Neuron (in vitro differentiated cells): Measurements from ENCODE around the gene ORM1.

Experiments used
- H2AFZ ChIP-seq: one replicate; pipeline ENCODE4 v1.6.1; 2013; ENCODE audit warnings: low read depth, mild to moderate bottlenecking, inconsistent platforms, low read length, moderate library complexity
- H3K27me3 ChIP-seq: one replicate; pipeline ENCODE4 v1.6.1; 2013; ENCODE audit warnings: low read length; ENCODE audit not compliant: insufficient read depth
- H3K36me3 ChIP-seq: one replicate; pipeline ENCODE4 v1.6.1; 2013; ENCODE audit warnings: low read length; ENCODE audit not compliant: insufficient read depth
- H3K4me1 ChIP-seq: one replicate; pipeline ENCODE4 v1.6.1; 2013; ENCODE audit warnings: low read length; ENCODE audit not compliant: insufficient read depth
- H3K4me3 ChIP-seq: 2 replicates; pipeline ENCODE4 v1.5.1; 2013; ENCODE audit warnings: mild to moderate bottlenecking, low read length, moderate library complexity
- H3K9me3 ChIP-seq: one replicate; pipeline ENCODE4 v1.6.1; 2013; ENCODE audit warnings: low read length

The ORM1 gene

GRCh38 chr9:114304416-114305188, 18.3 kb upstream of the ORM1 start:
- Histone ChIP-seq H3K4me1 (no peaks in the 10 kb centered on the region), H2AFZ (no peak overlapping the region), H3K4me3 (no peak overlapping the region), H3K36me3 (no peaks in the 10 kb centered on the region), H3K27me3 (no peaks in the 10 kb centered on the region), H3K9me3 (peaks cover 2% of the 10 kb centered on the region)

DNA sequence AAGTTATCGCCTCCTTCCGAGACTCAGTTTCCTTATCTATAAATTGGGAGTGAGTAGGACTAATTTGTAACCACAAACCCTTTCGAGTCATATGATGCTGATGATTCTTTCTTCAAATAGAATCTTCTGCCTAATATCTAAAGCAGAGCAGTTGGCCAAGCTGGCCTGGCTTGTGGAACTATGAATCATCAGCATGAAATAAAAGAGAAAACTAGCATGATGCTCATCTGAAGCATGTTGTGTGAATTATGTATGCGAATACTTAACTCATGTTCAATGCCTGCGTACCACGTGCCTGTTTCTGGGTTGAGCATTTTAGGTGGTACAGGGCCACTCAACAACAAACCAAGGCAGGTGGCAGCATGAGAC, 15.0 kb upstream of the ORM1 start:
- H3K4me3 ChIP-seq, result no peak overlapping the region
- H2AFZ ChIP-seq, result no peak overlapping the region
- peaks cover 3% of the 10 kb centered on the region for H3K9me3 ChIP-seq
- H3K4me1 ChIP-seq, result no peaks in the 10 kb centered on the region
- H3K36me3 ChIP-seq, result peaks cover 2% of the 10 kb centered on the region
- H3K27me3 ChIP-seq, result no peaks in the 10 kb centered on the region

GRCh38 chr9:114308361-114308950, 14.4 kb upstream of the ORM1 start:
- H3K9me3 ChIP-seq, result peaks cover 3% of the 10 kb centered on the region
- no peak overlapping the region for H3K4me3 ChIP-seq
- H3K4me1 ChIP-seq, result no peaks in the 10 kb centered on the region
- peaks cover 2% of the 10 kb centered on the region for H3K36me3 ChIP-seq
- no peak overlapping the region for H2AFZ ChIP-seq
- H3K27me3 ChIP-seq, result no peaks in the 10 kb centered on the region

DNA sequence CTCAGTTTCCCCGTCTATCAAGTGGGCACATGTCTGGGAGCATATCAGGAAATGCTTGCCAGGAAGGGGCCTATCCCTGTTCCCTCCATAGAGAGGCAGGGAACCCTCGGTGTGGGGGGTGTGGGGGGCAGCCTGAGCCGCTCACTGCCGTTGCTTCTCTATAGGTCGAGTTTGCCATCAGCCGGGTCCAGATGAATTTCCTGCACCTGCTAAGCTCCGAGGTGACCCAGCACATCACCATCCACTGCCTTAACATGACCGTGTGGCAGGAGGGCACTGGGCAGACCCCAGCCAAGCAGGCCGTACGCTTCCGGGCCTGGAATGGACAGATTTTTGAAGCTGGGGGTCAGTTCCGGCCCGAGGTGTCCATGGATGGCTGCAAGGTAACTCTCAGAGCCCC, 13.8 kb upstream of the ORM1 start:
- Histone ChIP-seq H3K36me3 (peaks cover 2% of the 10 kb centered on the region), H3K4me1 (no peaks in the 10 kb centered on the region), H3K4me3 (no peak overlapping the region), H3K27me3 (no peaks in the 10 kb centered on the region), H2AFZ (no peak overlapping the region), H3K9me3 (peaks cover 3% of the 10 kb centered on the region)

- no peak overlapping the region for H2AFZ ChIP-seq
- no peaks in the 10 kb centered on the region for H3K27me3 ChIP-seq
- H3K9me3 ChIP-seq, result peaks cover 3% of the 10 kb centered on the region
- H3K36me3 ChIP-seq, result peaks cover 2% of the 10 kb centered on the region
- H3K4me1 ChIP-seq, result no peaks in the 10 kb centered on the region
- no peak overlapping the region for H3K4me3 ChIP-seq
Measured at GRCh38 chr9:114310471-114311450, 12.1 kb upstream of the ORM1 start.

- Histone ChIP-seq H3K36me3 (peaks cover 2% of the 10 kb centered on the region), H3K9me3 (peaks cover 3% of the 10 kb centered on the region), H2AFZ (no peak overlapping the region), H3K27me3 (no peaks in the 10 kb centered on the region), H3K4me3 (no peak overlapping the region), H3K4me1 (no peaks in the 10 kb centered on the region)
Measured at GRCh38 chr9:114311571-114312512, 11.1 kb upstream of the ORM1 start.

DNA sequence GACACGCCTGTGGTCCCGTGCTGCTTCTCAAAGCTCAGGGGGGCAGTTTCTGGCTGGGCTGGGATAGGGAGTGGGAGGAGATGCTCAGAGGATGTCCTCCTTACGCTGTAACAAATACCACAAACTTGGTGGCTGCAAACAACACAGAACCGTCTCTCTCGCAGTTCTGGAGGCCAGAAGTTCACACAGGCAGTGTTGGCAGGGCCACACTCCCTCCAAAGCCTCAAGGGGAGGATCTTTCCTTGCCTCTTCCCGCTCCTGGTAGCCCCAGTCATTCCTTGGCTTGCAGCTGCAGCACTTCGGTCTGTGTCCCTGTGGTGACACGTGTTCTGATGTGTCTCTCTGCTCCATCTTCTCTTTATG, 10.4 kb upstream of the ORM1 start:
- H3K9me3 ChIP-seq, result peaks cover 3% of the 10 kb centered on the region
- H3K36me3 ChIP-seq, result peaks cover 2% of the 10 kb centered on the region
- H3K27me3 ChIP-seq, result no peaks in the 10 kb centered on the region
- H2AFZ ChIP-seq, result no peak overlapping the region
- no peaks in the 10 kb centered on the region for H3K4me1 ChIP-seq
- H3K4me3 ChIP-seq, result no peak overlapping the region

DNA sequence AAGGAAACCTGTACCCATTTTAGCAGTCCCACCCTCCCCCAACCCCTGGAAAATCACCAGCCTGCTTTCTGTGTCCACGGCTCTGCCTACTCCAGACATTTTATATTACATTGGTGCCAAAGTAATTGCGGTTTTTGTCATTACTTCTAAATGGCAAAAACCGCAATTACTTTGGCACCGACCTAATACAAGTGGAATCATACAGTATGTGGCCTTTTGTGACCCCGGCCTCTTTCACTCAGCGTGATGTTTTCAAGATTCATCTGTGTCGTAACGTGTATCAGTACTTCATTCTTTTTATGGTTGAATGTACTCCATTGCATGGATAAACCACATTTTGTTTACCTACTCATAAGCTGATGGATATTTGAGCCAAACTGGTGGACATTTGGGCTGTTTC, 9.7 kb upstream of the ORM1 start:
- Histone ChIP-seq H2AFZ (no peak overlapping the region), H3K4me1 (no peaks in the 10 kb centered on the region), H3K4me3 (no peak overlapping the region), H3K36me3 (peaks cover 2% of the 10 kb centered on the region), H3K27me3 (no peaks in the 10 kb centered on the region), H3K9me3 (peaks cover 3% of the 10 kb centered on the region)

- H3K9me3 ChIP-seq, result peaks cover 3% of the 10 kb centered on the region
Measured at GRCh38 chr9:114314256-114314867, 8.5 kb upstream of the ORM1 start.

GRCh38 chr9:114314881-114315722, 7.8 kb upstream of the ORM1 start:
- Histone ChIP-seq H3K27me3 (no peaks in the 10 kb centered on the region), H3K4me3 (no peak overlapping the region), H2AFZ (no peak overlapping the region), H3K36me3 (peaks cover 2% of the 10 kb centered on the region), H3K4me1 (no peaks in the 10 kb centered on the region), H3K9me3 (peaks cover 3% of the 10 kb centered on the region)

More at GRCh38 chr9:114314256-114314867, 8.5 kb upstream of the ORM1 start:
- H3K27me3 ChIP-seq, result no peaks in the 10 kb centered on the region
- no peak overlapping the region for H3K4me3 ChIP-seq
- no peak overlapping the region for H2AFZ ChIP-seq
- no peaks in the 10 kb centered on the region for H3K4me1 ChIP-seq
- peaks cover 2% of the 10 kb centered on the region for H3K36me3 ChIP-seq

DNA sequence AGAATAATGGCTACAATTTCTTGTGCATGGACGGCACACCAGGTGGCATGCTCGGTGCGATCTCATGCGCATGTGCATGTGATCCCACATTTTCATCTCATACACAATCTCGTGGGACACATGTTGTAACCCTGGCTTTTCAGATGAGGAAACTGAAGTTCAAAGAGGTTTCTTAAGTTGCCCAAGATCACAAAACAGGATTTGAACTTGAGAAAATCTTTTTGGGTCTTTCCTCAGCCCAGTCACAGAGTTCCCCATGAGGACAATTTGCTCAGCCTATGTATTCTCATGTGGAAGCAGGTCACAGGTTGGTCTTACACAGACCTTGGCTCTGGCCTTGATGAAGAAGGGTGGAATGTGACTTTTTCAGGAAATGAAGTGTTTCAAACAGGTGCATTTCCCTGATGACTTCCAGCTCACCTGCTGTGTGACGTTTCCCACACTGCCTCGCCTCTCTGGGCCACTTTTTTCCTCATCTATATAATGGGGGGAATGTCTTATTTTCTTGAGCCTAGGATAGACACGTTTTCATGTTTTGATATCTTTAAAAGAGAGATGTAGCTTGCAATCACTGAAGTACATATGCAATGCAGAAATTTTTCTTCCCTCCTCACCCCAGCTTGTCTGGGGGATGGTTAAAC, 7.1 kb upstream of the ORM1 start:
- Histone ChIP-seq H3K4me1 (no peaks in the 10 kb centered on the region), H3K36me3 (no peaks in the 10 kb centered on the region), H3K27me3 (no peaks in the 10 kb centered on the region), H3K9me3 (peaks cover 3% of the 10 kb centered on the region), H3K4me3 (no peak overlapping the region), H2AFZ (no peak overlapping the region)
